Measurements from ENCODE around the gene ERG.

Gene ERG

GRCh38 chr21:38487901-38488639 is 10.2 kb downstream of the ERG start:
- H3K36me3 ChIP-seq (ENCODE audit: insufficient read depth): no peaks in the 10 kb centered on the region
- H2AFZ ChIP-seq (ENCODE audit: low read depth): no peak overlapping the region
- H3K27ac ChIP-seq: no peak overlapping the region
- no peak overlapping the region for H3K4me3 ChIP-seq (IDR thresholded peaks at IDR 0.05; ENCODE audit: insufficient read depth, low read depth, low read length)
- no peaks in the 10 kb centered on the region for H3K27me3 ChIP-seq (ENCODE audit: insufficient read depth, low read depth)
- H3K9ac ChIP-seq: no peak overlapping the region
- H3K4me2 ChIP-seq: no peak overlapping the region
- TF ChIP-seq CTCF (conservative IDR thresholded peaks at IDR 0.05; ENCODE audit: low read depth, low read length): no peak
- no peaks in the 10 kb centered on the region for H3K4me1 ChIP-seq (ENCODE audit: low read depth, poor library complexity, severe bottlenecking)
- H3K79me2 ChIP-seq (ENCODE audit: insufficient read depth, low read depth): no peaks in the 10 kb centered on the region
- no peaks in the 10 kb centered on the region for H4K20me1 ChIP-seq (ENCODE audit: insufficient read depth)

- Histone ChIP-seq H3K36me3 (ENCODE audit: insufficient read depth) (no peaks in the 10 kb centered on the region), H3K4me2 (no peak overlapping the region), H3K79me2 (ENCODE audit: insufficient read depth, low read depth) (no peaks in the 10 kb centered on the region), H3K27ac (no peak overlapping the region), H3K4me1 (ENCODE audit: low read depth, poor library complexity, severe bottlenecking) (no peaks in the 10 kb centered on the region), H3K27me3 (ENCODE audit: insufficient read depth, low read depth) (no peaks in the 10 kb centered on the region), H3K9ac (no peak overlapping the region), H2AFZ (ENCODE audit: low read depth) (no peak overlapping the region), H3K4me3 (IDR thresholded peaks at IDR 0.05; ENCODE audit: insufficient read depth, low read depth, low read length) (no peak overlapping the region), H4K20me1 (ENCODE audit: insufficient read depth) (no peaks in the 10 kb centered on the region)
- no peak for TF ChIP-seq CTCF (conservative IDR thresholded peaks at IDR 0.05; ENCODE audit: low read depth, low read length)
These were observed 11.6 kb downstream of the ERG start for GRCh38 chr21:38486706-38487105.

GRCh38 chr21:38486221-38486620 is 12.1 kb downstream of the ERG start:
- Histone ChIP-seq H3K4me2 (no peak overlapping the region), H3K36me3 (ENCODE audit: insufficient read depth) (no peaks in the 10 kb centered on the region), H3K79me2 (ENCODE audit: insufficient read depth, low read depth) (no peaks in the 10 kb centered on the region), H2AFZ (ENCODE audit: low read depth) (no peak overlapping the region), H4K20me1 (ENCODE audit: insufficient read depth) (no peaks in the 10 kb centered on the region), H3K27me3 (ENCODE audit: insufficient read depth, low read depth) (no peaks in the 10 kb centered on the region), H3K9ac (no peak overlapping the region), H3K27ac (no peak overlapping the region), H3K4me3 (IDR thresholded peaks at IDR 0.05; ENCODE audit: insufficient read depth, low read depth, low read length) (no peak overlapping the region), H3K4me1 (ENCODE audit: low read depth, poor library complexity, severe bottlenecking) (no peaks in the 10 kb centered on the region)
- TF ChIP-seq CTCF (conservative IDR thresholded peaks at IDR 0.05; ENCODE audit: low read depth, low read length): no peak

- Histone ChIP-seq H3K79me2 (ENCODE audit: insufficient read depth, low read depth) (no peaks in the 10 kb centered on the region), H3K4me3 (IDR thresholded peaks at IDR 0.05; ENCODE audit: insufficient read depth, low read depth, low read length) (no peak overlapping the region), H2AFZ (ENCODE audit: low read depth) (no peak overlapping the region), H3K27me3 (ENCODE audit: insufficient read depth, low read depth) (no peaks in the 10 kb centered on the region), H3K27ac (no peak overlapping the region), H4K20me1 (ENCODE audit: insufficient read depth) (no peaks in the 10 kb centered on the region), H3K36me3 (ENCODE audit: insufficient read depth) (no peaks in the 10 kb centered on the region), H3K4me1 (ENCODE audit: low read depth, poor library complexity, severe bottlenecking) (peaks cover 11% of the 10 kb centered on the region), H3K9ac (no peak overlapping the region), H3K4me2 (no peak overlapping the region)
- TF ChIP-seq CTCF (conservative IDR thresholded peaks at IDR 0.05; ENCODE audit: low read depth, low read length): no peak
These were observed 18.4 kb downstream of the ERG start for GRCh38 chr21:38479641-38480525.

All from KMS-11 (cell line).